HG03095 (cell line): Measurements from ENCODE around the gene BARHL1.

Experiments
- ATAC-seq: cut with Tn5 transposase; IDR thresholded peaks from one replicate; pipeline ENCODE4 v1.9.1; 2021; ENCODE audit warnings: moderate library complexity; ENCODE audit not compliant: unreplicated experiment

The BARHL1 gene

DNA sequence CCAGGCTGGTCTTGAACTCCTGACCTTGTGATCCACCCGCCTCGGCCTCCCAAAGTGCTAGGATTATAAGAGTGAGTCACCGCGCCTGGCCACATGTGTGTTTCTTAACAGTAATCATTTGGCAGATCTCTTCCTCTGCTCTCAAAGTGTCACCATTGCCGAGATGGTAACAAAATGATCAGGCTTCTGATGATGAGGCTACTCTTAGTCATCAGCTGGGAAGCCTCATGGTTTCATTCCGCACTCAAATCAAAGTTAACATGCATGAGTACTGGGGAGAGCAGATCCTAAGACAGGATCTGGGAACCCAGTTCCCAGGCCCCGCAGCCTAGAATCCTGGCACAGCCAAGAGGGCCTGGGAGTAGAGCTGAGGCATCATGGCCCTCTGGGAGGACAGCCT is 27.4 kb downstream of the BARHL1 start:
- ATAC-seq = no peak

DNA sequence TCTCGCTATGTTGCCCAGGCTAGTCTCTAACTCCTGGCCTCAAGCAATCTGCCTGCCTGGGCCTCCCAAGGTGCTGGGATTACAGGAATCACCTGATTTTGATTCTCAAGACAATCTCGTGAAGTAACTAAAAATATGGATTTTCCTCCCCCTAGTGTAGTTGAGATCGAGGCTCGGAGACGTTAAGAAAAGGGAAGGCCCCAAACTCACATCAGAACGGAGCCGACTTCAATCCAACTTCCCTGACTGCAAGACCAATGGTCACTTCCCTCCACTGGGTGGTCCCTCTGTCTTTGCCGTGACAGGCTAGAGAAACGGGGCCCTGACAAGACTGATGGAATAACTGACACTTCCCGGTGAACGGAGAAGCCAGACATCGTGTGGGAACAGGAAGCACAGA is 28.3 kb downstream of the BARHL1 start:
- ATAC-seq = no peak

DNA sequence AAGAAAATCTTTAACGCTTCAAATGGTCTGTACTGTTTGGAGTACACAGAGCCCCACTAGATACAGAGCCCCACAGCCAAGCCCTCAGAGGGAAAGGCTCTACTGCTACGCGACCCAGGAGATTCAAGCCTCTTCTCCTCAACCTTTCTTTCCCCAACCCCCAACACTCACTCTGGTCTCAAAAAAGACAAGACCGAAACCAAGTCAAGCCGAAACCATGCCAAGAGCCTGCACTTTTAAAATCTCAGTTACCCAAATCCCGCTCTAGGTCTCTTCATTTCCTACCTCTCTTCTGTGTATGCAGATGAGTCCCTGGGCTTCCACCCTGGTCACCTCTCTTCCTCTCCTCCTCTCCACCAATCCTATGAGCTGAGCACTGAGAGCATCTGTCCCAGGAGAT is 31.9 kb downstream of the BARHL1 start:
- ATAC-seq = no peak

DNA sequence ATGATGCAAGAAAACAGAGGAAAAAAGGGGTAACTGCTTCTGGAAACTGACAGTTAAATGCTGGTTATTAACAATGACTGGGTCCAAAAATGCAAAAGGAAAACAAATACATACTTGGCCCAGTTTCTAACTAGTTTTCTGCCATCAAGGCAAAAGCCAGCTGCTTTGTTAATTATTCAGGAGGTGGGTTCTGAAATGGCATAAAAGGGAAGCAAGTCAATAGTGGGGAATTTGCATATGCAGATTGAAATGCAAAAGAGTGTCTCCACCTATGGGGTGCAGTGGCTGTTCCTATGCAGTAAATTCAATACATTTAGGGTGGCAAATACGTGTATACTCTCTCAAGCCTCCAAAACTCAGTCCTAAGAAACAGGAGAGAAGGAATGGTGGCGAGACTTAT is 33.4 kb downstream of the BARHL1 start:
- ATAC-seq = no peak

DNA sequence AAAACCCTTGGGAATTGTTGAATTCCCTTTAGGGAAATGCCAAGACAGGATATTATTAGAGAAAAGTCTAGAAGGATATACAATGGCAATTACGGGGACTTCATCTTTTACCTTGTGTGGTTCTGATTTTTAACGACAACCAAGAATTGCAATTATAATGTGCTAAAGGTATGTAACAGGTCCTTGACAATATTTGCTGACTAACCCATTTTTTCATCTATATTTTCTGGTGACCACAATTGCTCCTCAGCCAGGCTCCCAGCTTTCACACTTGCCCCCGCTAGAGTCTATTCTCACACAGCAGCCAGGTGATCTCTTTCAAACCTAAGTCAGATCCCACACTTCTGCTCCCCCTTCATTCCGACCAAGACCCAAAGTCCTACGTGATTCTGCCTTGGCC is 34.3 kb downstream of the BARHL1 start:
- ATAC-seq = no peak

DNA sequence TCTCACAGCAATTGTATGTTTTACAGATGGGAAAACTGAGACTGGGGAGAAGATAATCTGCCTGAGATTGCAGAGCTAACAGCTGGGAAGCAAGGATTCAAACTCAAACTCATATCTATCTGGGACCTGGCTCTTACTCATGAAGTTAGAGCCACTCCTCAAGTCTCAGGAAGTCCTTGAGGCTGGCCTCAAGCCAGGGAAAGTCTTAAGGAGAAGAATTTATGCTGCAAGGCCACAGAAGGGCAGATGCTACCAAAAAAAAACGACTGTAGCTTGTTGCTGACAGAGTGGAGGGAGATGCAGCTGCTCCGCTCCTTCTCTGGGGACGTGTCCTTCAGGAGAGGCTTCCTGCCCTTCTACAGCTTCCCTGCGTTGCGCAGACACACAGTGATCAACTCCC is 39.8 kb downstream of the BARHL1 start:
- no peak for ATAC-seq

DNA sequence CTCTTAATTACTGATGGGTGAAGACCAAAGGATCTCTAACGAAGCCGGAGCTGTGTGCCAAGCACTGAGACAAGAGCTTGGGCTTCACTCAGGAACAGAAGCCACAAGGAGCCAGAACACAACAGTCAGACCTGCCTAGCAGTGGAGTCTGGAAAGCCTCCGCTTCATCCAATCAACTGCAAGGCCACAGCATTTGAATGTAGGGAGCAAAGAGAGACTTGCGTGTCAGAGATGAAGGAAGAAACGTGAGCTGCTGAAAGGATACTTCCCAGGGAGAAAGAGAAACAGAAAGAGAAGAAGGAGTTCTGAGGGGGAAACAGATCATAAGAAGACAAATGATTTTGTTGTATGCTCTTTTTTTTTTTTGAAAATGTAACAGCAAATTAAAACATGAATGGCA is 43.9 kb downstream of the BARHL1 start:
- ATAC-seq = no peak

DNA sequence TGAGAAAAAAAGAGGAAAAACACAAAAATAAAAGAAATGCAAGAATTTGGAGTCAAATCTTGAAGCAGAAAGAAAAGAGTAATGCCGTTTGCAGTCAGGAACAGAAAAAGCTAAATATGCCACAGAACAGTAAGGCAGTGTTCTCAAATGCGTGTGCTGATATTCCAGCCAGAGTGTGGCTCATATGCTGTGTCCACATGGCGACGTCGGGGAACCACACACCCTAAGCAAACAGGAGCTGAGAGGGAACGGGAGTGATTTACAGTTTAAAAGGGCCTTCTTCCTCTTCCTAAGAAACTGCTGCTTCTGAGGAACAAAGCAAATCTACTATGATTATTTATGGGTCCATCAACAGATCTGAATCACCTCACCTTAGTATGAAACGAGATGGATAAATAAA is 44.7 kb downstream of the BARHL1 start:
- no peak for ATAC-seq

DNA sequence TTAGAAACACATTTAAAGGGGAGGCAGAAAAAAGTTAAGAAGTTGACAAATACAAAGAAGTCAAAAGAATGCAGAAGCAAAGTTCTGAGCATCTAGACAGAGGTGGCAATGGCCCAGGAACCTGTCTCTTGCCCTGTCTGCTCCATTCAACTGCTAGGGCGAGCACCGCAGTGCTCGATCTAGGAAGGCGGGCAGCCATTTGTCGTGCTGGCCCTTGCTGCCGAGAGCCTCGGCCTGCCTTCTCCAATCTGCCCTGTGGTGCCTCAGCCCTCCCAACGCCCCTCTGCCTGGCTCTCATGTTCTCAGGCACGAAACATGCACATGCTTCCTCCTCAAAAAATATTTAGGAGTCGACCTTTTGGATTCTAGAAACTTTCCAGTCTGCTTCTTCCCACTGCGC is 45.2 kb downstream of the BARHL1 start:
- ATAC-seq = no peak

DNA sequence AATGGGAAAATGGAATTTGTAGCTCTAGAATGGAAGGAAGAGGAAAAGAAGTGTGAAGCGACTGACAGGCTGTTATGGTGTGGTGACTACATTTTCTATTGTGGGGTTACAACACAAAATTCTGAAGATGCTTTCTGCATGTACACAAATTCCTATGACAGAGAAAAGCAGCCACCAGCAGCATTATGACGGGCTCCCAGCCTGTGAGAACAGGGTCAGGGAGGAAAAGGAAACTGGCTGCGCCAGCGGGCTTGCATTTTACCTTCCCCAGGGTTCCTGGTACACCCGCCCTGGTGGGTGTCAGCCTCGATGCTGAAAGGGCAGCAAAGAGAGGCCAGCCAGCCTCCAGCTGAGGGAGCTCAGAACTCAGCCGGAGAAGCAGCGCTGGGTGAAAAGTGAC is 46.3 kb downstream of the BARHL1 start:
- no peak for ATAC-seq

DNA sequence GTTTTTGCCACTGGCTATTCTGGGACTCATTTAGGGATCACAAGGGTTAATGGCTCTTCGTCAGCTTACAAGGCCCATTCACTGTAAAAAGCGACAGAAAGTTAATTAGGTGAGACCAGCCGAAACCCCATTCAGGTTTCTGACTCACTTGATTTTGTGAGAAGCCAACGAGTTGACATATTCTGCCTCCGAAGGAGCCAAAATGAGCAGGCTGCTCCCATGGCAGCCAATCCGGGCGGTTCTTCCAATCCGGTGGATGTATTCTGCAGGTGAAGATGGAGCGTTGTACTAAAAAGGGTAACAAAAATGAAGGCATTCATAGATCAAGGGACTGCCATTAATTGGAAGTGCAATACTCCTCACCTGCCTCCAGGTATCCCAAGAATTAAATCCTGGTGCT is 47.7 kb downstream of the BARHL1 start:
- ATAC-seq = no peak

DNA sequence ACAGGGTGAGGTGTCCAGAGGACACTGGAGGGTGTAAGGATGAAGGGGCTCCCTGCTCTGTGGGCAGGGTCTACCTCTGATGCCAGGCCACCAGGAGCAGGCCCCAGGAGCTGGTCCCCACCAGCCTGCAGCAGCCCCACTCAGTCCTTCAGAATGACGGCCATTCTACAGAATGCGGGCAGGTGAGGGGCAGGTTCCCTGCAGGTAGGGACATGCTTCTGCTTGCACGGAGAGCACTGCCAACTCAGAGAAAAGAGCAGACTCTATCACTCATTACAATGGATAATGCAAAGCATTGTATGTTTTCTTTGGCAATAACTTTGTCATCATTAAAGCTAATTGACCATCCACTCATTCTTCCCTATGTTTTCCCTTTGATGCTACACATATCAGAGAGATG is 48.4 kb downstream of the BARHL1 start:
- no peak for ATAC-seq

DNA sequence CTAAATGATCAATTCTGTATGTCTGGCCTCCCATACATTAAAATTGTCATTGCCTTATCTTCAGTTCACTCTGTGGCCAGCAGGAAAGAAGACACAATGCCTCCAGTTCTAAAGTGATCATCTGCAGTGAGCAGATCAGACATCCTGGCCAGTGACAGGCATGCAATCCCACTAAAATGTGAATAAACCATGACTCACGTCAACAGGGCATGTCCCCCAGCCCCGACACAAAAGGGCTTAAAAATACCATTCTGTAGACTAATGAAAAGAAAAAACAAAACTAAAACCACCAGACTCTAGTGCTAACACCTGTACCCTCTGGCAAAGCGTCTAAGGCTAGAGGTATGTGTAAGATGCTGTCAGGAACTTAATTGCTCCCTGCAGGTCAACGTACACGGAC is 48.9 kb downstream of the BARHL1 start:
- no peak for ATAC-seq

DNA sequence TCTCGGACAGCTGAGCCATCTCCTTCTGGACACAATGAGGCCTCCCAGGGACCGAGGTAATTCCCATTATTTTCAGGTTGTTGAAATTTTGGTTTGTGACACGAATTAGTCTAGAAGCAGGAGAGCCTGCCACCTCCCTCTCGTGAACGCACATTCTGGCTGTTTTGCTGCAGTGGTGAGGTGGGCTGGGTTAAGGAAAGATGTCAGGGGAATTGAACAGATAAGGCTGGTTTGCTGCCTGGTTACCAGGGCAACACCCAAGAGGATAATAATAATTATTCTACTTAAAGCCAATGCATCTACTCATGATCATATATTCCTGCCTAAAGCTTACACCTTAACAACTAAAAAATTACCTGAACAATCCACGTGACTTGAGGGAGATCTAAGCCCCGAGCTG is 49.3 kb downstream of the BARHL1 start:
- ATAC-seq = no peak

DNA sequence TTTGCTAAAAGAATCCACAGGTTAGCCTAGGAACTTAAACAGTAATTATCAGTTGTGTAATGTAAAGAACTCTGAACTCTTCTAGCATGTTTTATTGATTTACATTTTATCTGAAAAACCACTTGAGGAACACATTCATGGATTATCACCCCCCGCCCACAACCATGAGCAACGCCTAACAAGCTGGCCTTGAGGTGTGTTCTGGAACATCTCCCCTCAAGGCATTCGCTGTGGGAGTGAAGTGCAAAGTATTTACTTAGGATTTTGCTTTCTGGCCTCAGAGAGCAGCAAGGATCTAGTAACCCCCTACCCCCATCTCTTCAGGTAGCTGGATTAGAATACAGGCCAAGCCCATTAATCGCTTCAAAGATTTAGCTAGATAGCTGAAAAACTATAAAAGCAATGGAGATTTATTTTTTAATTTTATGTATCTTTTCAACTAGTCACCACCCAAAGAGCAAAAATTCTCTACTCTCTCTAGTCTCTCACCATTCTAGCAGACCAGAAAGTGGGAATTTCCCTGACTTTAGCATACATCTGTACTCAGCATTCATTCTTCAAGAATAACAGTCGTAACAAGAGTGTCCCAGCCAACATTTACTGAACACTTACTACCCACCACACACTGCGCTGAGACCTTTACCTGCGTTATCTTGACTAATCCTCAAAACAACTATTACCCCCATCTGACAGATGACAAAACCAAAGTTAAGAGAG is 50.2 kb downstream of the BARHL1 start:
- no peak for ATAC-seq

DNA sequence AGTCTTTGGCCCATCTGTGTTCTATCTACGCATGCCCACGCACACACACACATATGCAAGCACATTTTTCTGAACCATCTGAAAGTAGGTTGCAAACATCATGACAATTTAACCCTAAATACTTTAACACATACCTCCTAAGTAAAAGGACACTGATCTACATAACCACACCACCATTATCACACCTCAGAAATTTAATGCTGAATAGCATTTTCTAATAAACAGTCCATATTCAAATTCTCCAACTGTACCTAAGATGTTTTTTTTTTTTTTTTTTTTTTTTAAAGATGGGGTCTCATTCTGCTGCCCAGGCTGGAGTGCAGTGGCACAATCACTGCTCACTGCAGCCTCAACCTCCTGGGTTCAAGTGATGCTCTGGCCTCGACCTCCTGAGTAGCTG is 51.9 kb downstream of the BARHL1 start:
- no peak for ATAC-seq

DNA sequence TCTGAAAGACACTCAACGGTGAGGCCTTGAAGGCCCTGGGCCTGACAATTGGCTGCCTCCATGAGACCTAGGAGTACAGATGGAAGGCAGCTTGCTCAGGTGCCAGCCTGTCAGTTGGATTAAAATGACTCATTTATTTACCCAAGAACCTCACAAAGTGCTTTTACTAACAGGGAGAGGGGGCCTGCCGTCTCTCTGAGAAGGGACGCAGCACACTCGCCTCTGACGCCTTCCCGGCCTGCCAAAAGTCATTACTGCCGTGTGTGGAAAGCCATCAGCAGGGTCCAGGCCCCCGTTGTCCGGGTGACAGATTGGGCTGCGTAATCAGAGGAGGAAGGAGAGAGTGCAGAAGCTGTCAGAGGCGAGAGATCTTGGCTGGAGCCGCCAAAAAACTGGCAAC is 54.9 kb downstream of the BARHL1 start:
- no peak for ATAC-seq

DNA sequence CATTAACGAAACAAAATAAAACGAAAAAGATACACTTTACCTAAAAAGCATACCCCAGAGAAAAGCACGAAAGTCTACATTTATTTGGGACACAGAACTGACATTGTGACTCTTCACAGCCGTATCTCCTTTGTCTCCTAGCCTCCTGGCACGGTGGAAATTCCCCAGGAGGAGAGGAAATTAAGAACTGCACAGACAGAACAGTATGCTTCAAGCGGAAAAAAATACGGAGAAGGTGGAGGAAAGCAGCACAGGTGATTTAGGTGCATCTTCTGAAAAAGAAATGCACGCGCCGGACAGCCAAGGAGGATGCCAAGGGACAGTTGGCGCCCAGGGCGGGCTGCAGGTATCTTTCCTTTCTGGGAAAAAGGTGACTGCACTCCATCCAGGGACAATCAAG is 55.4 kb downstream of the BARHL1 start:
- ATAC-seq = no peak

DNA sequence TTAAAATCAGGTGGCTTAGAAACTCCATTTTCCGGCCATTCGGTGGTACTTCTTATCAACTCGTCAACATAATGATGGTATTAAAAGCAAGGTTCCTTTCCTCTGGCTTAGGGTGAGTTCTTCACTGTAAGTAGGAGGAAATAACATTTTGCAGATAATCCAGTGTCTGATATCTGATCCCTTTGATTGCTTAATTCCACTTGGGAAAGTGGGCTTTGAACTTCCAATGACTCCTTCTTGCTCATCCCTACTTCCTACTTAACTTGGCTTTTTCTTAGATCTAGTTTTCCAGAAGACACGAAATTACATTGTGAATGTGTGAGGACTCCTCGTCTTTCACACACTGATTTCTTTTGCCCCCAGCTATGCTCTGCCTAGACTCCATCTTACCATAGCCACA is 55.8 kb downstream of the BARHL1 start:
- ATAC-seq = no peak

DNA sequence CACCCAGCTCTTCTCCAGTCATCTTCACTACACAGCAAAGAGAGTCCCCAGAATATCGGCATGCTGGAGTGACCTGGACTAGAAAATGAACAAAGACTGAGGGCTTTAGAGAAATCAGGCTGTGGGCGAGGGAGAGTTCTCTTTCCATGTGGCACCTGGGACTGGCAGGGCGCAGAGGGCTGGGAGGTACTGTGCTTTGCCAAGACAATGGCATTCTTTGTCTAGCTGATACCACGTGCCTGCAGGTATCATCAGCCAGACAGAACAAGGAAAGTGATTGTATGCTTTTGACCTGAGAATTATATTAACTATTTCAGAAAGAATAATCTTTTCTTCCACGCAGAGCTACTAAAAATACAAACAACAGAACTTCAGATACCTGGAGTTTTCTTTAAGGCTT is 56.9 kb downstream of the BARHL1 start:
- ATAC-seq = no peak
